HG03520 (cell line): ENCODE data around the gene ABLIM1.

Experiments used
- ATAC-seq: cut with Tn5 transposase; IDR thresholded peaks from one replicate; pipeline ENCODE4 v1.9.1; 2021; ENCODE audit warnings: mild to moderate bottlenecking, moderate library complexity; ENCODE audit not compliant: unreplicated experiment

Gene ABLIM1

GRCh38 chr10:114593240-114593792 lies 64.8 kb downstream of the ABLIM1 start:
- no peak for ATAC-seq

- no peak for ATAC-seq
Observed at GRCh38 chr10:114590993-114591392, 67.1 kb downstream of the ABLIM1 start.

GRCh38 chr10:114584419-114584818 lies 73.7 kb downstream of the ABLIM1 start:
- no peak for ATAC-seq

- ATAC-seq: no peak
Observed at GRCh38 chr10:114581071-114581470, 77.0 kb downstream of the ABLIM1 start.

GRCh38 chr10:114577133-114577532 lies 80.9 kb downstream of the ABLIM1 start:
- no peak for ATAC-seq

- no peak for ATAC-seq
Observed at GRCh38 chr10:114576716-114577115, 81.4 kb downstream of the ABLIM1 start.

- no peak for ATAC-seq
Observed at GRCh38 chr10:114576132-114576487, 82.0 kb downstream of the ABLIM1 start.

- no peak for ATAC-seq
Observed at GRCh38 chr10:114575417-114576131, 82.5 kb downstream of the ABLIM1 start.

GRCh38 chr10:114573330-114574045 lies 84.6 kb downstream of the ABLIM1 start:
- ATAC-seq: no peak

GRCh38 chr10:114571316-114571999 lies 86.6 kb downstream of the ABLIM1 start:
- no peak for ATAC-seq

- no peak for ATAC-seq
Observed at GRCh38 chr10:114566064-114566463, 92.0 kb downstream of the ABLIM1 start.

GRCh38 chr10:114565066-114565465 lies 93.0 kb downstream of the ABLIM1 start:
- no peak for ATAC-seq

GRCh38 chr10:114561008-114561523 lies 97.0 kb downstream of the ABLIM1 start:
- no peak for ATAC-seq

GRCh38 chr10:114560144-114560543 lies 97.9 kb downstream of the ABLIM1 start:
- ATAC-seq: no peak

- ATAC-seq: no peak
Observed at GRCh38 chr10:114559636-114560035, 98.4 kb downstream of the ABLIM1 start.

- no peak for ATAC-seq
Observed at GRCh38 chr10:114557854-114558253, 100.2 kb downstream of the ABLIM1 start.

- ATAC-seq: no peak
Observed at GRCh38 chr10:114556236-114557122, 101.6 kb downstream of the ABLIM1 start.

GRCh38 chr10:114553436-114553835 lies 104.6 kb downstream of the ABLIM1 start:
- ATAC-seq: no peak

GRCh38 chr10:114552050-114552449 lies 106.0 kb downstream of the ABLIM1 start:
- no peak for ATAC-seq

GRCh38 chr10:114551636-114551972 lies 106.5 kb downstream of the ABLIM1 start:
- ATAC-seq: no peak
